Tibial nerve (tissue), 4 donors: ENCODE results near the gene PCDHAC1.

ENCODE experiments used
- CTCF ChIP-seq, 5 experiments: fragments of 200-600 bp in 3 of 5; fragments of 450-650 bp in 2 of 5; sonication (generic) in 3 of 5; IDR thresholded peaks; one replicate each; pipeline ENCODE4 v1.5.1; 2016 to 2019; ENCODE audit warnings: antibody characterized with exemption in 5 of 5, mild to moderate bottlenecking in 3 of 5, moderate library complexity in 2 of 5
- EP300 ChIP-seq, 2 donors: sonication (generic); formaldehyde crosslinking; IDR thresholded peaks; one replicate each; pipeline ENCODE4 v1.6.1; 2017; ENCODE audit warnings: antibody characterized with exemption in 2 of 2, mild to moderate bottlenecking in 1 of 2
- POLR2A ChIP-seq, 2 donors: fragments of 450-650 bp; IDR thresholded peaks; one replicate each; pipeline ENCODE4 v1.6.1; 2017; ENCODE audit warnings: antibody characterized with exemption in 2 of 2, mild to moderate bottlenecking in 2 of 2, moderate library complexity in 2 of 2

GRCh38 chr5:140966293-140967225 is 40.5 kb downstream of the PCDHAC1 start, which contains the start of gene PCDHAC2:
- TF ChIP-seq POLR2A (IDR thresholded peaks at IDR 0.05) (no peak), CTCF (IDR thresholded peaks at IDR 0.05) (no peak), EP300 (IDR thresholded peaks at IDR 0.05) (no peak)
